ENCODE measurements around the gene AIP. TPM values are rescaled to one million over a fixed set of nuclear protein-coding genes. Genes with fewer than 3 reads are reported as not detected.

Gene AIP
- total RNA-seq, 1 donor from 2014 or later = 62.0 TPM

DNA sequence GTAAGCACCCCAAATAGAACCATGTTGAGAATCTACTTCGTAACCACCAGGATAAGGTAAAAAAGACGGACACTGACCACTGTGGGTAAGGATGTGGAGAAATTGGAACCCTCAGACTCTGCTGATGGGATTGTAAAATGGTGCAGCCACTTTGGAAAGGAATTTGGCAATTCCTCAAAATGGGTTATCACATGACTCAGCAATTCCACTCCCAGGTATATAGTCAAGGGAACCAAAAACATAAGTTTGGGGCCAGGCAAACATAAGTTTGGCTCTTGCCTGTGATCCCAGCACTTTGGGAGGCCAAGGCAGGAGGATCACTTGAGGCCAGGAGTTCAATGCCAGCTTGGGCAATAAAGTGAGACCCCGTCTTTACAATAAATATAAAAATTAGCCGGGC is 45.5 kb downstream of the AIP start:
- no peak for DNase-seq (ENCODE audit: low read depth)
- TF ChIP-seq CTCF (conservative IDR thresholded peaks at IDR 0.05; ENCODE audit: low read depth, low read length) = no peak
- no peak overlapping the region for H3K4me3 ChIP-seq (ENCODE audit: low read depth, low read length)

DNA sequence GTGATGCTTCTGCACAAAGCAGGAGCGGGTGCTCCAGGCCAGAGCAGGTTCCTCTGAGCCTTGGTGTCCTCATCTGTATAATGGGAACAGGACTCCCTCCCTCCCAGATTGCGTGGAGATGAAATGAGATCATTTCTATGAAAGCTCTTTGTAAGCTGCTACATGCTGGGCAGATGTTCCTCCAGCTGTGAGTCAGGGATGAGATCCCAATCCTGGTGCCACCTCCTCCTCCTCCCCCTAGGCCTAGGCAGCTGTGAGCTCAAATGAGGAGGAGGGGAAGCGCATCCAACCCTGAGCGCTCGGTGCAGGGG is 47.4 kb downstream of the AIP start:
- TF ChIP-seq CTCF (conservative IDR thresholded peaks at IDR 0.05; ENCODE audit: low read depth, low read length) = no peak
- DNase-seq (ENCODE audit: low read depth) = no peak
- H3K4me3 ChIP-seq (ENCODE audit: low read depth, low read length) = no peak overlapping the region

DNA sequence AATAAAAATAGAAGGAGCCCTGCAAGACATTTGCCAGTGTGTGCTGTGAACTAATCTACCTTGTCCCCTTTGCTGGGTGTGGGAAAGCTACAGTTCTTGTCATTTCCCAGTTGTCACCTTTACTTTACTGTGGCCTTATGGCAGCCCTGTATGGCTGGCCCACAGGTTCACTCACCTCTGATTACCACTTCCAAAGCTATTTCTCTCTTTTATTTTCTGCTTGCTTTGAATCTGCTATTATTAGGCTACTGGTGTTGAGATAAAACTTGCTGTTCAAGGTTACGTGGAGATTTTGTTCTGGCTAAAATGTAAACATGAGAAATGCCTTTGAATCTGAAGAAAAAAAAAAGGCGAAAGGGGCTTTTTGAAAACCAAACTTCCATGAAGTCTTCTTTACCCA is 50.1 kb downstream of the AIP start:
- DNase-seq (ENCODE audit: low read depth) = no peak
- H3K4me3 ChIP-seq (ENCODE audit: low read depth, low read length) = no peak overlapping the region
- TF ChIP-seq CTCF (conservative IDR thresholded peaks at IDR 0.05; ENCODE audit: low read depth, low read length) = no peak

GRCh38 chr11:67534070-67534679 is 51.3 kb downstream of the AIP start:
- TF ChIP-seq CTCF (conservative IDR thresholded peaks at IDR 0.05; ENCODE audit: low read depth, low read length) = no peak
- no peak overlapping the region for H3K4me3 ChIP-seq (ENCODE audit: low read depth, low read length)
- DNase-seq (ENCODE audit: low read depth) = no peak

GRCh38 chr11:67535561-67535960 is 52.7 kb downstream of the AIP start:
- no peak for TF ChIP-seq CTCF (conservative IDR thresholded peaks at IDR 0.05; ENCODE audit: low read depth, low read length)
- no peak for DNase-seq (ENCODE audit: low read depth)
- H3K4me3 ChIP-seq (ENCODE audit: low read depth, low read length) = no peak overlapping the region

GRCh38 chr11:67538306-67538705 is 55.5 kb downstream of the AIP start:
- TF ChIP-seq CTCF (conservative IDR thresholded peaks at IDR 0.05; ENCODE audit: low read depth, low read length) = no peak
- H3K4me3 ChIP-seq (ENCODE audit: low read depth, low read length) = no peak overlapping the region
- DNase-seq (ENCODE audit: low read depth) = no peak

GRCh38 chr11:67538823-67539505 is 56.1 kb downstream of the AIP start:
- TF ChIP-seq CTCF (conservative IDR thresholded peaks at IDR 0.05; ENCODE audit: low read depth, low read length) = no peak
- DNase-seq (ENCODE audit: low read depth) = no peak
- no peak overlapping the region for H3K4me3 ChIP-seq (ENCODE audit: low read depth, low read length)
